Right atrium auricular region (tissue), 2 donors: ENCODE measurements around the gene PANK4. TPM values are rescaled to one million over a fixed set of nuclear protein-coding genes. Genes with fewer than 3 reads are reported as not detected.
A peak's percentile ranks its signal among the peaks of the same experiment; 100 is the strongest.
"Not testable (repeated sequence)": the region's sequence is repeated elsewhere in the genome, so short reads cannot be mapped to it uniquely, and the experiment has no call there.

Experiments
- DNase-seq: peaks from one replicate; pipeline ENCODE4 v3.0.0-alpha.2; 2019; ENCODE audit warnings: low spot score
- H3K27ac ChIP-seq, 2 donors: fragments of 200-600 bp; sonication (generic); 1 replicate in 1 of 2; 2 replicates in 1 of 2; pipeline ENCODE4 v1.5.1; 2016 to 2019
- H3K27me3 ChIP-seq, 2 donors: fragments of 200-600 bp; sonication (generic); one replicate each; pipeline versions ENCODE4 v1.5.1 to v1.6.0; 2017 to 2019
- H3K36me3 ChIP-seq: fragments of 200-600 bp; sonication (generic); one replicate; pipeline ENCODE4 v1.5.1; 2016
- H3K4me1 ChIP-seq, 2 donors: fragments of 200-600 bp; sonication (generic); one replicate each; pipeline versions ENCODE4 v1.5.1 to v1.6.0; 2017 to 2019
- H3K4me3 ChIP-seq, 2 donors: fragments of 200-600 bp; sonication (generic); 1 replicate in 1 of 2; 2 replicates in 1 of 2; pipeline ENCODE4 v1.5.1; 2017 to 2019; ENCODE audit warnings: mild to moderate bottlenecking in 1 of 2, moderate library complexity in 1 of 2
- H3K9me3 ChIP-seq, 2 donors: fragments of 200-600 bp; sonication (generic); one replicate each; pipeline ENCODE4 v1.5.1; 2019
- CTCF ChIP-seq, 2 donors: fragments of 200-600 bp; sonication (generic); IDR thresholded peaks; one replicate each; pipeline ENCODE4 v1.5.1; 2019; ENCODE audit warnings: antibody characterized with exemption in 2 of 2
- total RNA-seq, 2 donors: library from RNA; depleted of rRNA; stranded (reverse); fragments of >200 nt; gene quantifications; one replicate each; pipeline ENCODE4 v1.1.0, GENCODE V29; 2016

PANK4 gene
- 10 to 100 TPM; 27.0 to 41.5 TPM for total RNA-seq

DNA sequence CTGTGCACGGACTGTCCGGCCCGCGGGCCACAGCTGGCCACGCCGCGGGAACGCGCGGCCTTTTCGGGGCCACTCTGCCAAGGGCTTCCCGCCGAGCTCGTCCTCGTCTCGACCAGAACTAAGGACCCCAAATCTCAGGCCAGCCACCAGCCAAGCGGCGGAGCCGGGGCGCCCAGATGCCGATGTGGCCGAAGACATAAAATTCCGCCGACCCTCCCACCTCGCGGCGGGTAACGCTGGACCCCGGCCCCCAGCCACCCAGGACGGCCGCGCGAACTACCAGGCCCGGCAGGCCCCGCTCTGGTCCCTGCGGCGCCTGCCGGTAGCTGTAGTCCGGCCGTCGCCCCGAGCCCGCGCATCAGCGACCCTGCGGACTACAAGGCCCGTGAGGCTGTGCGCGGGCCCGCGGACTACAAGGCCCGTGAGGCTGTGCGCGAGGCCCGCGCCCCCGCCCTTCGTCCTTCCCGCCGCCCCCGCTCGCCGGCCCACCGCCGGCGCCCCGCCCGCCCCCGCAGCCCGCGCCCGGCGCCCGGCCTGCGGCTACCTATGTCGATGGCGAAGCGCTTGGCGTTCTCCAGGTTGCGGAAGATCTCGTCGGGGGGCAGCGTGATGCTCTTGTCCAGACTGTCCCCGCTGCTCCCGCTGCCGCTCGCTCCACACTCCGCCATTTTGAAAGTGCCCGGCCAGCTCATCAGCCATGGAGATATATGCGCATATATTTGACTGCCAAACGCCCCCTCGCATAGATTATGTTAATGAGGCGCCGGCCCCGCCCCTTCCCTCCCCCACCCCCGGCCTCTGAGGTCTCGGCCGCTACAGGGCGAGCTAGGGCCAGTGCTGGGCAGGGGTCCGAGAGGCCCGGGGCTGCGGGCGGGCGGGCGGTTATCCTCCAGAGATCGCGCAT, at the start of gene PANK4:
PANK4 (minus strand) TSS at position 677 of the 904 bp plus-strand sequence; CDS start at position 668, 9 bp downstream.
- H3K36me3 ChIP-seq: peaks cover 6% of the 10 kb centered on the region
- DNase-seq: peak; percentile 93
- peaks cover 0 to 73% of the 10 kb centered on the region in 2 donors for H3K4me1 ChIP-seq
- peak within 1 kb of the TSS; percentile 79 to 84 for H3K27ac ChIP-seq
- H3K4me3 ChIP-seq: peak within 1 kb of the TSS; percentile 61 to 97
- TF ChIP-seq CTCF (IDR thresholded peaks at IDR 0.05): no peak
- no peaks in the 10 kb centered on the region for H3K9me3 ChIP-seq
- H3K27me3 ChIP-seq: no peaks in the 10 kb centered on the region

DNA sequence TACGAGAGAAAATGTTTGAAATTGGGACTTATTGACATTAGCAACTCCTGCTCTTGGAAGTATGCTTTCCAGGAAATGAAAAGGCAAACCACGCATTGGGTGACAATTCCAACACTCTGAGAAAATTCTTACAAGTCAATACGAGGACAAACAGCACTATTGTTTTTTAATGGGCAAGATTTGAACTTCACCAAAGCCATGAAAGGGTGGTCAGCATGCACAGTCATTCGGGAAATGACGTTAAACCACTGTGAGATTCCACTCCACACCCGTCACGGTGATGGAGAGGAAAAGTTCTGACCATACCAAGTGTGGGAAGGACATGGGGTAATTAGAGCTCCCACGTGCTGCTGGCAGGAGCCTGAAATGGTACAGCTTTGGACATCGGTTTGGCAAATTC, 48.0 kb upstream of the PANK4 start:
- Histone ChIP-seq H3K4me3 (no peak overlapping the region), H3K27me3 (no peaks in the 10 kb centered on the region), H3K36me3 (no peaks in the 10 kb centered on the region), H3K9me3 (peaks cover 5 to 6% of the 10 kb centered on the region in 2 donors), H3K4me1 (peaks cover 0 to 18% of the 10 kb centered on the region in 2 donors), H3K27ac (no peak overlapping the region)
- no peak for TF ChIP-seq CTCF (IDR thresholded peaks at IDR 0.05)
- DNase-seq: no peak

DNA sequence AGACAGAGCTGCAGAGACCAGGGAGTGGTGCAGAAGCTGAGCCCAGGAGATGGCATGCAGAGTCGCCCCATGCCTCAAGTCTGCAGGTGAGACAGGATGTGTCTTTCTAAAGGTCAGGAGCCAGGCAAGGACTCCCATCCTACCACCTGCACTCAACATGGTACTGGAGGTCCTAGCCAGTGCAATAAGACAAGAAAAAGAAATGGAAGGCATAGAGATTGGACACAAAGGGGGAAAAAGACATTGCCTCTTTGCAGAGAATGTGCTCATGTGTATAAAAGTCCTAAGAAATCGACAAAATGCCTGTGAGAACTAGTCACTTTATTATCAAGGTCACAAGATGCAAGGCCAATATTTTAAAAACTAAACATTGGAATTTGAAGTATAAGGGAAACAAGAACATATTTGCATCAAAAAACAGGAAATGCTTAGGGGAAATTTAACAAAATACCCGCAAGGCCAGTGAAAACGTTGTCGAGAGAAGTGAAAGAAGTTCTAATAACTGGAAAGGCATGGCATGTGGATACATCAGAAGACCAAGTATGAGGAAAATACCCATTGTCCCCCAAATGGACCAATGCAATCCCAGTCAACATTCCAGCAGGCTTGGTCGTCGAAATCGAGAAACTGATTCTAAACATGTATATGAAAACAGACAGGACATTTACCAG, 47.0 kb upstream of the PANK4 start:
- Histone ChIP-seq H3K27me3 (no peaks in the 10 kb centered on the region), H3K36me3 (no peaks in the 10 kb centered on the region), H3K4me1 (peaks cover 0 to 12% of the 10 kb centered on the region in 2 donors), H3K9me3 (peaks cover 5 to 6% of the 10 kb centered on the region in 2 donors), H3K27ac (no peak overlapping the region), H3K4me3 (no peak overlapping the region)
- TF ChIP-seq CTCF (IDR thresholded peaks at IDR 0.05): no peak
- DNase-seq: no peak

GRCh38 chr1:2571348-2571747, 45.0 kb upstream of the PANK4 start:
- Histone ChIP-seq H3K36me3 (no peaks in the 10 kb centered on the region), H3K4me1 (no peaks in the 10 kb centered on the region), H3K4me3 (no peak overlapping the region), H3K27ac (no peak overlapping the region), H3K9me3 (peaks cover 5 to 6% of the 10 kb centered on the region in 2 donors), H3K27me3 (no peaks in the 10 kb centered on the region)
- TF ChIP-seq CTCF (IDR thresholded peaks at IDR 0.05): no peak
- no peak for DNase-seq

GRCh38 chr1:2570332-2570731, 43.9 kb upstream of the PANK4 start:
- Histone ChIP-seq H3K27ac (no peak overlapping the region), H3K4me3 (no peak overlapping the region), H3K27me3 (no peaks in the 10 kb centered on the region), H3K9me3 (peaks cover 5 to 6% of the 10 kb centered on the region in 2 donors), H3K4me1 (no peaks in the 10 kb centered on the region), H3K36me3 (no peaks in the 10 kb centered on the region)
- TF ChIP-seq CTCF (IDR thresholded peaks at IDR 0.05): no peak
- no peak for DNase-seq

DNA sequence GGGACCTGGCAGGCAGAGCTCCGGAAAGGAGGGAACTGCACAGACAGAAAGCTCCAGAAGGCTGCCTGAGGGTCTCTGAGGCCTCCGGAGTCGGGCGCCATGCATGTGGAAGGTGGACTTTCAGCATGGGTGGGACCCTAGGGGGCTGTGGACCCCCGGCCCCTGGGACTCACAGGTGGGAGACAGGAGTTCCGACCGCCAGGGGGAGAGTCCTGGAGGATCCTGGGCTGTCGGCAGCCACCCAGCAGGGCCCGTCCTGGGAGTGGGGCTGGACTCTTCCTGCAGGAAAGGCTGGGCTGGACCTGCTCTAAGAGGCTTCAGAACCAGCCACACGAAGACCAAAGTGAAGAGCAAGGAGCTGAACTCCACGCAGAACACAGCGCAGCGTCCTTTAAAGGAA, 43.3 kb upstream of the PANK4 start:
- H3K36me3 ChIP-seq, H3K27me3 ChIP-seq, H3K4me1 ChIP-seq, H3K27ac ChIP-seq, DNase-seq, H3K4me3 ChIP-seq, H3K9me3 ChIP-seq: not testable (repeated sequence)
